Glutamatergic neuron (in vitro differentiated cells): Measurements from ENCODE around the gene FLVCR2. TPM values are rescaled to one million over a fixed set of nuclear protein-coding genes. Genes with fewer than 3 reads are reported as not detected.

Experiments used
- DNase-seq: peaks from one replicate; pipeline ENCODE4 v3.0.0; 2022
- H3K27ac Mint-ChIP-seq: one replicate; pipeline ENCODE4 v1.8.0; 2020; ENCODE audit warnings: mild to moderate bottlenecking, mixed read lengths, inconsistent platforms; ENCODE audit not compliant: unreplicated experiment
- H3K27me3 Mint-ChIP-seq: one replicate; pipeline ENCODE4 v1.8.0; 2020; ENCODE audit warnings: mild to moderate bottlenecking, moderate library complexity, mixed read lengths, inconsistent platforms; ENCODE audit not compliant: unreplicated experiment
- H3K36me3 Mint-ChIP-seq: one replicate; pipeline ENCODE4 v1.8.0; 2020; ENCODE audit warnings: mild to moderate bottlenecking, mixed read lengths, inconsistent platforms; ENCODE audit not compliant: unreplicated experiment
- H3K4me1 Mint-ChIP-seq: one replicate; pipeline ENCODE4 v1.8.0; 2020; ENCODE audit warnings: mild to moderate bottlenecking, low read depth, mixed read lengths, inconsistent platforms; ENCODE audit not compliant: unreplicated experiment
- H3K4me3 Mint-ChIP-seq: one replicate; pipeline ENCODE4 v1.8.0; 2020; ENCODE audit warnings: mild to moderate bottlenecking, mixed read lengths, inconsistent platforms; ENCODE audit not compliant: unreplicated experiment
- H3K9me3 Mint-ChIP-seq: one replicate; pipeline ENCODE4 v1.8.0; 2020; ENCODE audit warnings: mild to moderate bottlenecking, moderate library complexity, mixed read lengths, inconsistent platforms; ENCODE audit not compliant: unreplicated experiment
- CTCF ChIP-seq: fragments of 200-600 bp; sonication (generic); IDR thresholded peaks from one replicate; pipeline ENCODE4 v1.5.0; 2021; ENCODE audit not compliant: partially characterized antibody, unreplicated experiment
- total RNA-seq: library from RNA; stranded (reverse); fragmentation: NEBNext Ultra II Directional; extraction: Animal tissue kit (Norgen Biotek cat#: 25700); gene quantifications from one replicate; pipeline ENCODE4 v1.2.1, GENCODE V29; 2021; ENCODE audit not compliant: unreplicated experiment

The FLVCR2 gene
- total RNA-seq, 1 donor from 2014 or later, result not detected

GRCh38 chr14:75610834-75611233 is 32.4 kb downstream of the FLVCR2 start:
- H3K4me1 Mint-ChIP-seq, result no peaks in the 10 kb centered on the region
- peaks cover 2% of the 10 kb centered on the region for H3K27me3 Mint-ChIP-seq
- H3K4me3 Mint-ChIP-seq, result no peak overlapping the region
- DNase-seq, result no peak
- no peak overlapping the region for H3K27ac Mint-ChIP-seq
- no peak for TF ChIP-seq CTCF
- peaks cover 3% of the 10 kb centered on the region for H3K9me3 Mint-ChIP-seq
- H3K36me3 Mint-ChIP-seq, result peaks cover 9% of the 10 kb centered on the region

GRCh38 chr14:75612157-75612556 is 33.7 kb downstream of the FLVCR2 start:
- Mint-ChIP-seq H3K9me3 (peaks cover 3% of the 10 kb centered on the region), H3K27ac (no peak overlapping the region), H3K4me3 (no peak overlapping the region), H3K36me3 (peaks cover 9% of the 10 kb centered on the region), H3K4me1 (no peaks in the 10 kb centered on the region), H3K27me3 (peaks cover 2% of the 10 kb centered on the region)
- no peak for TF ChIP-seq CTCF
- DNase-seq, result no peak

GRCh38 chr14:75614179-75614578 is 35.8 kb downstream of the FLVCR2 start:
- H3K4me1 Mint-ChIP-seq, result no peaks in the 10 kb centered on the region
- H3K27me3 Mint-ChIP-seq, result peaks cover 3% of the 10 kb centered on the region
- H3K4me3 Mint-ChIP-seq, result no peak overlapping the region
- DNase-seq, result no peak
- no peak for TF ChIP-seq CTCF
- H3K27ac Mint-ChIP-seq, result no peak overlapping the region
- peaks cover 9% of the 10 kb centered on the region for H3K36me3 Mint-ChIP-seq
- no peaks in the 10 kb centered on the region for H3K9me3 Mint-ChIP-seq

GRCh38 chr14:75615200-75615599 is 36.8 kb downstream of the FLVCR2 start:
- H3K36me3 Mint-ChIP-seq, result peaks cover 9% of the 10 kb centered on the region
- H3K4me3 Mint-ChIP-seq, result no peak overlapping the region
- TF ChIP-seq CTCF, result no peak
- no peak for DNase-seq
- no peaks in the 10 kb centered on the region for H3K9me3 Mint-ChIP-seq
- H3K27me3 Mint-ChIP-seq, result peaks cover 3% of the 10 kb centered on the region
- no peak overlapping the region for H3K27ac Mint-ChIP-seq
- H3K4me1 Mint-ChIP-seq, result no peaks in the 10 kb centered on the region

- peaks cover 2% of the 10 kb centered on the region for H3K27me3 Mint-ChIP-seq
- no peaks in the 10 kb centered on the region for H3K4me1 Mint-ChIP-seq
- DNase-seq, result no peak
- H3K9me3 Mint-ChIP-seq, result no peaks in the 10 kb centered on the region
- H3K36me3 Mint-ChIP-seq, result peaks cover 5% of the 10 kb centered on the region
- H3K4me3 Mint-ChIP-seq, result no peak overlapping the region
- TF ChIP-seq CTCF, result no peak
- H3K27ac Mint-ChIP-seq, result no peak overlapping the region
Observed at GRCh38 chr14:75619548-75619947, 41.1 kb downstream of the FLVCR2 start.
